Neuronal stem cell (in vitro differentiated cells): ENCODE measurements around the gene FAM20B.

Experiments
- DNase-seq: peaks from one replicate; pipeline ENCODE4 v3.0.0-alpha.2; 2013; ENCODE audit warnings: low spot score
- H2AFZ ChIP-seq: one replicate; pipeline ENCODE4 v1.6.1; 2013; ENCODE audit warnings: mild to moderate bottlenecking, low read length, inconsistent platforms
- H2AK5ac ChIP-seq: 2 replicates; pipeline ENCODE4 v1.6.1; 2013; ENCODE audit warnings: low read depth, mild to moderate bottlenecking, inconsistent platforms, low read length, moderate library complexity, mixed read lengths
- H2BK120ac ChIP-seq: 2 replicates; pipeline ENCODE4 v1.6.1; 2013; ENCODE audit warnings: low read depth, mild to moderate bottlenecking, inconsistent platforms, low read length, moderate library complexity, mixed read lengths
- H2BK12ac ChIP-seq: one replicate; pipeline ENCODE4 v1.6.1; 2013; ENCODE audit warnings: low read length, inconsistent platforms
- H2BK15ac ChIP-seq: 2 replicates; pipeline ENCODE4 v1.6.1; 2013; ENCODE audit warnings: mild to moderate bottlenecking, low read length, inconsistent platforms, mixed read lengths
- H2BK5ac ChIP-seq: one replicate; pipeline ENCODE4 v1.6.1; 2013; ENCODE audit warnings: inconsistent platforms, mild to moderate bottlenecking, low read length, moderate library complexity
- H3K14ac ChIP-seq: one replicate; pipeline ENCODE4 v1.6.1; 2013; ENCODE audit warnings: low read length, inconsistent platforms
- H3K18ac ChIP-seq: 2 replicates; pipeline ENCODE4 v1.6.1; 2013; ENCODE audit warnings: low read length, inconsistent platforms
- H3K23ac ChIP-seq: 2 replicates; pipeline ENCODE4 v1.6.1; 2013; ENCODE audit warnings: low read depth, mild to moderate bottlenecking, mixed read lengths, low read length, inconsistent platforms; ENCODE audit not compliant: poor library complexity
- H3K27ac ChIP-seq: replicated peaks from 3 replicates; pipeline ENCODE4 v1.5.1; 2013; ENCODE audit warnings: low read length, inconsistent platforms
- H3K27me3 ChIP-seq, 3 experiments: 2 replicates each; pipeline ENCODE4 v1.6.1; 2013; ENCODE audit warnings: low read length in 3 of 3, mild to moderate bottlenecking in 2 of 3, inconsistent platforms in 1 of 3, low read depth in 1 of 3, mixed read lengths in 1 of 3, moderate library complexity in 1 of 3; ENCODE audit not compliant: control insufficient read depth in 3 of 3, insufficient read depth in 3 of 3
- H3K36me3 ChIP-seq, 2 donors: replicated peaks in 1 of 2; 2 replicates each; pipeline ENCODE4 v1.6.1; 2013; ENCODE audit warnings: low read length in 2 of 2; ENCODE audit not compliant: control insufficient read depth in 2 of 2, insufficient read depth in 2 of 2
- H3K4ac ChIP-seq: 2 replicates; pipeline ENCODE4 v1.6.1; 2013; ENCODE audit warnings: inconsistent platforms, mild to moderate bottlenecking, low read length, moderate library complexity
- H3K4me1 ChIP-seq, 2 donors: 1 replicate in 1 of 2; 2 replicates in 1 of 2; pipeline ENCODE4 v1.6.1; 2013; ENCODE audit warnings: low read length in 2 of 2, low read depth in 1 of 2; ENCODE audit not compliant: control insufficient read depth in 2 of 2, insufficient read depth in 1 of 2
- H3K4me2 ChIP-seq: one replicate; pipeline ENCODE4 v1.6.1; 2013; ENCODE audit warnings: mild to moderate bottlenecking, low read length, inconsistent platforms; ENCODE audit not compliant: insufficient read depth, poor library complexity, severe bottlenecking
- H3K4me3 ChIP-seq, 2 donors: 2 replicates each; pipeline ENCODE4 v1.5.1; 2013; ENCODE audit warnings: low read length in 2 of 2, mild to moderate bottlenecking in 2 of 2, inconsistent platforms in 1 of 2, moderate library complexity in 1 of 2
- H3K79me1 ChIP-seq: one replicate; pipeline ENCODE4 v1.6.1; 2013; ENCODE audit warnings: low read depth, mild to moderate bottlenecking, inconsistent platforms, low read length, moderate library complexity
- H3K9ac ChIP-seq: one replicate; pipeline ENCODE4 v1.6.1; 2013; ENCODE audit warnings: mild to moderate bottlenecking, low read depth, low read length, inconsistent platforms; ENCODE audit not compliant: poor library complexity
- H3K9me3 ChIP-seq, 2 donors: replicated peaks in 1 of 2; 2 replicates each; pipeline versions ENCODE3 to v1.6.1; 2013; ENCODE audit warnings: low read length in 2 of 2, mild to moderate bottlenecking in 2 of 2, inconsistent platforms in 1 of 2, low read depth in 1 of 2, mixed read lengths in 1 of 2, moderate library complexity in 1 of 2; ENCODE audit not compliant: control insufficient read depth in 2 of 2, insufficient read depth in 1 of 2
- H4K8ac ChIP-seq: one replicate; pipeline ENCODE4 v1.6.1; 2013; ENCODE audit warnings: low read depth, mild to moderate bottlenecking, inconsistent platforms, low read length, moderate library complexity
- H4K91ac ChIP-seq: one replicate; pipeline ENCODE4 v1.6.1; 2013; ENCODE audit warnings: low read length, low read depth, mild to moderate bottlenecking, inconsistent platforms; ENCODE audit not compliant: poor library complexity
- WGBS, 2 donors: extraction: QIAGEN DNeasy Blood & Tissue Kit; methylation state at CpG; one replicate each; pipeline ENCODE4 v1.1.7; 2013; ENCODE audit warnings: missing lambda C conversion rate in 2 of 2, mixed read lengths in 1 of 2; ENCODE audit not compliant: insufficient read length in 2 of 2, insufficient replicate concordance in 1 of 2; ENCODE audit errors: extremely low coverage in 2 of 2; 5-methylcytosine and 5-hydroxymethylcytosine counted together

The FAM20B gene

GRCh38 chr1:179099891-179100290 is 74.2 kb downstream of the FAM20B start:
- Histone ChIP-seq H3K9ac (no peak overlapping the region), H3K14ac (no peak overlapping the region), H2AFZ (no peak overlapping the region), H3K9me3 (no peaks in the 10 kb centered on the region), H2BK15ac (no peak overlapping the region), H2BK12ac (no peak overlapping the region), H3K4me3 (no peak overlapping the region), H2BK120ac (no peak overlapping the region), H2AK5ac (no peak overlapping the region), H3K27me3 (no peaks in the 10 kb centered on the region), H2BK5ac (no peak overlapping the region), H3K27ac (no peak overlapping the region), H4K8ac (no peak overlapping the region), H3K4me2 (no peak overlapping the region), H3K36me3 (peaks cover 12 to 60% of the 10 kb centered on the region in 2 donors), H3K79me1 (no peaks in the 10 kb centered on the region), H3K23ac (no peak overlapping the region), H4K91ac (no peak overlapping the region), H3K18ac (no peak overlapping the region), H3K4ac (no peak overlapping the region), H3K4me1 (peaks cover 0 to 2% of the 10 kb centered on the region in 2 donors)
- no CpG with 5 or more reads among the region's 4 CpGs for WGBS, 2 donors
- DNase-seq = no peak

- no peak overlapping the region for H3K27ac ChIP-seq
- H4K8ac ChIP-seq = no peak overlapping the region
- no peak overlapping the region for H3K23ac ChIP-seq
- peaks cover 0 to 2% of the 10 kb centered on the region in 2 donors for H3K4me1 ChIP-seq
- H3K4me3 ChIP-seq = no peak overlapping the region
- H2AK5ac ChIP-seq = no peak overlapping the region
- H2BK5ac ChIP-seq = no peak overlapping the region
- WGBS, 2 donors = no CpG with 5 or more reads among the region's 4 CpGs
- H2BK12ac ChIP-seq = no peak overlapping the region
- no peak overlapping the region for H2AFZ ChIP-seq
- H2BK120ac ChIP-seq = no peak overlapping the region
- H3K4ac ChIP-seq = no peak overlapping the region
- H3K79me1 ChIP-seq = no peaks in the 10 kb centered on the region
- H3K4me2 ChIP-seq = no peak overlapping the region
- no peak for DNase-seq
- H3K36me3 ChIP-seq = peaks cover 5 to 52% of the 10 kb centered on the region in 2 donors
- H3K9ac ChIP-seq = no peak overlapping the region
- H3K9me3 ChIP-seq = no peaks in the 10 kb centered on the region
- H3K18ac ChIP-seq = no peak overlapping the region
- no peaks in the 10 kb centered on the region for H3K27me3 ChIP-seq
- no peak overlapping the region for H4K91ac ChIP-seq
- no peak overlapping the region for H2BK15ac ChIP-seq
- no peak overlapping the region for H3K14ac ChIP-seq
Observed at GRCh38 chr1:179101566-179101965, 75.9 kb downstream of the FAM20B start.

GRCh38 chr1:179103999-179104398 is 78.3 kb downstream of the FAM20B start:
- no peak overlapping the region for H3K14ac ChIP-seq
- H2AFZ ChIP-seq = no peak overlapping the region
- H2BK120ac ChIP-seq = no peak overlapping the region
- no peak overlapping the region for H3K9ac ChIP-seq
- no peak overlapping the region for H2AK5ac ChIP-seq
- no peak overlapping the region for H4K91ac ChIP-seq
- H2BK5ac ChIP-seq = no peak overlapping the region
- DNase-seq = no peak
- no peak overlapping the region for H3K18ac ChIP-seq
- H2BK15ac ChIP-seq = no peak overlapping the region
- H3K23ac ChIP-seq = no peak overlapping the region
- H3K27ac ChIP-seq = no peak overlapping the region
- no CpG with 5 or more reads among the region's 1 CpG for WGBS, 2 donors
- H3K4me1 ChIP-seq = peaks cover 0 to 2% of the 10 kb centered on the region in 2 donors
- H3K4me2 ChIP-seq = no peak overlapping the region
- H3K9me3 ChIP-seq = no peaks in the 10 kb centered on the region
- H3K4ac ChIP-seq = no peak overlapping the region
- H3K4me3 ChIP-seq = no peak overlapping the region
- no peaks in the 10 kb centered on the region for H3K79me1 ChIP-seq
- H2BK12ac ChIP-seq = no peak overlapping the region
- H3K36me3 ChIP-seq = peaks cover 13 to 55% of the 10 kb centered on the region in 2 donors
- no peak overlapping the region for H4K8ac ChIP-seq
- H3K27me3 ChIP-seq = no peaks in the 10 kb centered on the region

- Histone ChIP-seq H2BK12ac (no peak overlapping the region), H3K27ac (no peak overlapping the region), H3K4ac (no peak overlapping the region), H3K9me3 (no peaks in the 10 kb centered on the region), H3K4me2 (no peak overlapping the region), H3K9ac (no peak overlapping the region), H4K91ac (no peak overlapping the region), H3K36me3 (peaks cover 16 to 59% of the 10 kb centered on the region in 2 donors), H2AK5ac (no peak overlapping the region), H3K4me3 (no peak overlapping the region), H3K4me1 (peaks cover 0 to 2% of the 10 kb centered on the region in 2 donors), H2BK5ac (no peak overlapping the region), H2BK15ac (no peak overlapping the region), H2BK120ac (no peak overlapping the region), H3K79me1 (no peaks in the 10 kb centered on the region), H4K8ac (no peak overlapping the region), H3K18ac (no peak overlapping the region), H3K23ac (no peak overlapping the region), H2AFZ (no peak overlapping the region), H3K27me3 (no peaks in the 10 kb centered on the region), H3K14ac (no peak overlapping the region)
- WGBS, 2 donors = no CpG with 5 or more reads among the region's 3 CpGs
- DNase-seq = no peak
Observed at GRCh38 chr1:179104611-179105250, 79.0 kb downstream of the FAM20B start.
